Activated CD8-positive, alpha-beta memory T cell treated with anti-CD3 and anti-CD28 coated beads, Interleukin-2, amount 50 U/mL, for 1 hour (primary cell): ENCODE measurements around the gene SUCNR1.
"Not testable (repeated sequence)": the region's sequence is repeated elsewhere in the genome, so short reads cannot be mapped to it uniquely, and the experiment has no call there.

ENCODE experiments used
- DNase-seq: peaks from one replicate; pipeline ENCODE4 v3.0.0-alpha.2; 2020; ENCODE audit errors: extremely low read depth

The SUCNR1 gene, protein sequence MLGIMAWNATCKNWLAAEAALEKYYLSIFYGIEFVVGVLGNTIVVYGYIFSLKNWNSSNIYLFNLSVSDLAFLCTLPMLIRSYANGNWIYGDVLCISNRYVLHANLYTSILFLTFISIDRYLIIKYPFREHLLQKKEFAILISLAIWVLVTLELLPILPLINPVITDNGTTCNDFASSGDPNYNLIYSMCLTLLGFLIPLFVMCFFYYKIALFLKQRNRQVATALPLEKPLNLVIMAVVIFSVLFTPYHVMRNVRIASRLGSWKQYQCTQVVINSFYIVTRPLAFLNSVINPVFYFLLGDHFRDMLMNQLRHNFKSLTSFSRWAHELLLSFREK

GRCh38 chr3:151873398-151873797 lies at the start of gene SUCNR1:
Gene SUCNR1 (plus strand): TSS chr3:151873643. CDS start chr3:151879893, 6,250 bp downstream.
- no peak for DNase-seq

DNA sequence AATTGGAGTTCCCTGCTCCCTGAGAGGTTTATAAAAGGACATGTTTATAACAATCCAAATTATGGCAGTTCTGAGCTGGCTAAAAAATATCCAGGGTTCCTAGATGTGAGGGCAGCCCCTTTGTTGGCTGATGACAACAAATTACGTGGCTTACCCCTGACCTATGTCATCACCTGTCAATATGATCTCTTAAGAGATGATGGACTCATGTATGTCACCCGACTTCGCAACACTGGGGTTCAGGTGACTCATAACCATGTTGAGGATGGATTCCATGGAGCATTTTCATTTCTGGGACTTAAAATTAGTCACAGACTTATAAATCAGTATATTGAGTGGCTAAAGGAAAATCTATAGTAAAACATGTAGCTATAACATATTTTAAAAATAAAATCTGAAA lies 45.6 kb upstream of the SUCNR1 start:
- no peak for DNase-seq

DNA sequence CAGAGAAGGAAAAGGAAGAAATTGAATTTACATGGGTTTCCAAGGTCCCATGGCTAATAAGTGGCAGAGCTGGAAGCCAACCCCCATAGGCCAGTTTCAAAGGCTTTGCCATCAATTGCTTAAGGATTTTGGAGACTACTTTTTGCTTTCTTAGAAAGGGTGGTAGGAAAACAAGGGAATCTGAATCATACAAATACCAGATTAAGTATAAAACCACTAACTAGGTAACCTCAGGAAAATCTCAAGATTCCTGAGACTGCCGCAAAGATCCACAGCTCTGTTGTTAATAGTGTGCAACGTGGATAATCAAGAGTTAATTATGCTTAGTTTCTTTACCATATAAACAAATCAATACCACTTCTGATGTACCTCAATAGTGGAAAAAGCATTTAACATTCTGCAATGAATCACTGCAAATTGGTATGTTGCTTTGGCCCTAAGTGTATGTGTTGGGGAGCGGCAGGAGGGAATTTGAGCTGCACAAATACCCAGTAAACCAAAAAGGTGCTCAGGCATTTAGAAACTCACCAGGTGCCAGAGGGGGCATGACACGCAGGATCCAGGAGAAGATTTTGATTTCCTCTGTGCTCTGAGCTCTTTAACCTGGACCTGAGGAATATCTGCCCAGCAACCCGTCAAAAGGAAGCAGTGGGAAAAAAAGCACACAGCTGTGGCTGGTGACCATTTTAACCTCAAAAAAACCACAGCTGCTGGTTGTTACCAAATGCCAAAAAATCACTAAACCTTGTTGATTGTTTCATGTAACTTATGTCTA lies 37.5 kb upstream of the SUCNR1 start:
- no peak for DNase-seq

DNA sequence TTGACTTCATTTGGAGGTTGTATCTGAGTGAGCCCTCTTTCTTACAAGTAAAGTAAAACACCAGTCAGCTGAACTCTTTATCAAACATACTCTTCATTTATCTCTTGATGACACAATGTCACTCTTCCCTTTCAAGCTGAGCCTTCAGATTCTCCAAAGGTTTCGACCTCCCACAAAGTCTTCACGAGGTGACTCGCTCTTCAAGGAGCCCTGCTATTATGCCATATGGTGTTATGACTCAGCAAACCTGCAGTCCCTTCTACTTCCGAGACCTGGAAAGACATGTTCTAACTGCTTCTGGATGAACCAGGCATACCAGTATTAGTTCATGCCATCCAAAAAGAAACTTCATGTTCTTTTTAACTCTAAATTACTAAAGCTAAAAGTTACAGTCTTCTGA lies 36.4 kb upstream of the SUCNR1 start:
- no peak for DNase-seq

- no peak for DNase-seq
Observed at GRCh38 chr3:151838574-151839312, 34.7 kb upstream of the SUCNR1 start.

GRCh38 chr3:151839313-151839631 lies 34.2 kb upstream of the SUCNR1 start:
- no peak for DNase-seq

- no peak for DNase-seq
Observed at GRCh38 chr3:151841801-151842200, 31.6 kb upstream of the SUCNR1 start.

DNA sequence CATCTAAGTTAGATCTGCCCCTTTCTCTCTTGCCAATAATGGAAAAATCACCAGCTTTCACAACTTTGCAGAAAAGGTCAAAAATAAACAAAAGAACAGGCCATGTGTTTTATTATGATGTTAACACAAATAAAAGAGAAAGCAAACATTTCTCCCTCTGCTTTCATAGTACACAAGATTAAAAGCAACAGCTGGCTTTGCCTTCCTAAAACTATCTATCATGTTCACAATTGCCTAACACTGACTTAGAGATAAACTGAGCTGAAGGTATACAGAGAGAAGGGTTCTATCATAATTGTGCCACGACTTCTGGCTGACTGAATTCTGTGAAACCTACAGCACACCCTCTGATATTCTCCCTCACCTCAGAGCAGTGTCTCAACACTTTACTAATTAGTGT lies 30.2 kb upstream of the SUCNR1 start:
- DNase-seq = no peak

GRCh38 chr3:151845306-151845905 lies 28.0 kb upstream of the SUCNR1 start:
- no peak for DNase-seq

DNA sequence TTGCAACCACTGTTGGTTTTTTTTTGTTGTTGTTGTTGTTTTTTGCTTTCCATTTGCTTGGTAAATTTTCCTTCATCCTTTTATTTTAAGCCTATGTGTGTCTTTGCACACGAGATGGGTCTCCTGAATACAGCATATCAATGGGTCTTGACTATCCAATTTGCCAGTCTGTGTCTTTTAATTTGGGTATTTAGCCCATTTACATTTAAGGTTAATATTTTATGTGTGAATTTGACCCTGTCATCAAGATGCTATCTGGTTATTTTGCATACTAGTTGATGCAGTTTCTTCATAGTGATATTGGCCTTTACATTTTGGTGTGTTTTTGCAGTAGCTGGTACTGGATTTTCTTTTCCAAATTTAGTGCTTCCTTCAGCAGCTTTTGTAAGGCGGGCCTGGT lies 23.4 kb upstream of the SUCNR1 start:
- DNase-seq = not testable (repeated sequence)

DNA sequence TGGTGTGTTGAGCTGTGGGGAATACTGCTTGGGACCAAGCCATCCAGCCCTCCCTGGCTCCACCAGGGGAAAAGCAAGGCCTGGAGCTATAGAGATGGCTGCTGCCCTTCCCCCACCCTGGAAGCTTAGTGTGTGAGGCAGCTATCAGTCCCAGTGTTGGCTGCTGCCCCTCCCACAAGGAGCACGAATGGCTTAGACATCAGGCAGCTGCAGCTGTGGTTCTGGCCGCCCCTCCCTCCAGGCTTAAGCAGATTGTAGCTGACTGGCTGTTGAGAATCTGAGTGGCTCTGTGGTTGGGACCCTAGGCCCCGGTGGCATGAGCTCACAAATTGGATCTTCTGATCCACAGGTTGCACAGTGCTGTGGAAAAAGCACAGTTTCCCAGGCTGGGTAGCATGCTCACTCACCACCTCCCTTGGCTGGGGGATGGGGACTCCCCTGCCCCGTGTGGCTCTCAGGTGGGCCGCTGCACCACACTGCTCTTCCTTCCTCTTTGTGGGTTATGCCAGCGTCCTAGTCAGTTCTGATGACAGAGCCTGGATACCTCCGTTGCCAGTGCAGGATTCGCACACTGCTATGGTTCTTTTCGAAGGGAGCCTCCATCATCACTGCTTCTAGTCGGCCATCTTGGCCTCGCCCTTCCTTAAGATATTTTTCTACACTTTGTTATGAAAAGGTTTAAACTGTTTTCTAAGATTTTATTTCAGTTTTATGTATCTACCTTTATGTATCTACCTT lies 21.2 kb upstream of the SUCNR1 start:
- DNase-seq = no peak

DNA sequence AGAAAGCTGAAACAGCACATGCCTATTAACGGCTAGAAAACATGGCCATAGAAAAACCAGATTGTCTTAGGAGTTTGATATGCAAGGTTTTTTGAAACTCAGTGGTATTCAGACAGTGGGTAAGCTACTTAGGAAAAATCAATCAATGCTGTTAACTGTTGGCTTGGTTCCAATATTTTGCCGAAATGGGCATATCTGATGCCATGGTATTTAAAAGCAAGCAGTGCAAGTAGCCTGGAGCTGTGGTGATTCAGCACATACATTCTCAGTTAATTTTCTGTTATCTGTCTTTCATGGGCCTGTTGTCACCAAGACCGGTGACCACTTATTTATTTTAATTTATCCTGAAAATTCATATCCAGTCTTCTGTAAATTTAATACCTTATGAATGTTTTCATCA lies 17.3 kb upstream of the SUCNR1 start:
- no peak for DNase-seq

DNA sequence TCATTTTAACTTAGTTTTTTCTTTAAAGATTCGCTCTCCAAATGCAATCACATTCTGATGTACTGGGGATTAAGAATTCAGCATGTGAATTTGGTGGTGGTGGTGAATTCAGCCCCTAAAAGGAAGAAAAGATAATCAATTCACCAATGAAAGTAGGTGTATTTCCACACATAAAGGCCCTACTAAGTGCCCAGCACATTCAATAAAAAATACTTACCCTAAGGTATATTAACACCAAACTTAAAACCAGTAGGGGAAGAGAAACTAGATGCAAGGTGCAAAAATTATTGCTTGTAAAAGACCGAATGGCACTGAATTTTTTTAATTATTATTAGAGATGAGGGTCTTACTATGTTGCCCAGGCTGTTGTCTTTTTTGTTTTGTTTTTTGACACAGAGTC lies 16.8 kb upstream of the SUCNR1 start:
- DNase-seq = no peak

- DNase-seq = no peak
Observed at GRCh38 chr3:151859233-151859673, 14.2 kb upstream of the SUCNR1 start.

GRCh38 chr3:151859905-151860304 lies 13.5 kb upstream of the SUCNR1 start:
- DNase-seq = no peak

DNA sequence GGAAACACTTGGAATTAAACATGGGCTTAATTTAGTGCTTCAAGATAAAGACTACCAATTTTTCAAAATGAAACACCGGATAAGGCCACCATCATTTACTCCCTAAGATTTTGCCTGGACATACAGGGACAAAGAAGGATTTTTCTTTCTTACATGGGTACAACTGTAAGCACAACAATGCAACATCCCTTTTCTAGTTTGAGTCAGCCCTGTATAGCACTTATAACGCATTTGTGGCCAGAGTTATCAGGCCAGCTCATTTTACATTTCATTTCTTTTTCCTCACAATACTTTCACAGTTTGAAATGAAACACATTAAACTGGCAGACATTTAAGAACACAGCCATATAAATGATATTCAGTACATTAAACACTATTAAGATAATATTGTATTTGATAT lies 9.8 kb upstream of the SUCNR1 start:
- no peak for DNase-seq

- DNase-seq = no peak
Observed at GRCh38 chr3:151864423-151865101, 8.9 kb upstream of the SUCNR1 start.

GRCh38 chr3:151866711-151867410 lies 6.6 kb upstream of the SUCNR1 start:
- no peak for DNase-seq

- DNase-seq = no peak
Observed at GRCh38 chr3:151867666-151868065, 5.8 kb upstream of the SUCNR1 start.

GRCh38 chr3:151869181-151869580 lies 4.3 kb upstream of the SUCNR1 start:
- DNase-seq = no peak
